SK-N-SH (cell line): ENCODE data around the gene NFE2L3. TPM values are rescaled to one million over a fixed set of nuclear protein-coding genes. Genes with fewer than 3 reads are reported as not detected.

Experiments used
- CTCF ChIA-PET: fragments of 300-600, 350-600 bp; formaldehyde crosslinking; extraction: SDS; loops from one replicate; lab custom pipeline; 2021; lab: Yijun Ruan, JAX
- POLR2A ChIA-PET: fragments of 350-600 bp; sonication (Branson Sonifier 250); formaldehyde crosslinking; extraction: SDS; loops from one replicate; lab custom pipeline; 2020; ENCODE audit warnings: antibody characterized with exemption, inconsistent platforms; lab: Yijun Ruan, JAX
- DNase-seq: peaks from one replicate; pipeline ENCODE4 v3.0.0; 2012
- H2AFZ ChIP-seq: fragments of 200-600 bp; sonication (generic); 2 replicates; pipeline ENCODE4 v1.8.1; 2016; ENCODE audit warnings: antibody characterized with exemption, mild to moderate bottlenecking, low read depth
- H3F3A ChIP-seq: fragments of 200-600 bp; sonication (generic); replicated peaks from 2 replicates; pipeline ENCODE3; 2016; ENCODE audit warnings: antibody characterized with exemption, mild to moderate bottlenecking; ENCODE audit not compliant: insufficient read depth
- H3K27ac ChIP-seq, 2 experiments: fragments of 200-500 bp in 1 of 2; fragments of 200-600 bp in 1 of 2; sonication (Bioruptor generic) in 1 of 2; sonication (generic), shearing (Covaris generic) in 1 of 2; 2 replicates each; pipeline versions ENCODE4 v1.5.1 to v1.6.1; 2014 to 2016; ENCODE audit warnings: low read depth in 2 of 2, inconsistent platforms in 1 of 2, low read length in 1 of 2, mild to moderate bottlenecking in 1 of 2, mixed read lengths in 1 of 2
- H3K27me3 ChIP-seq: fragments of 200-600 bp; sonication (generic), shearing (Covaris generic); 2 replicates; pipeline ENCODE4 v1.6.1; 2016; ENCODE audit warnings: mixed run types; ENCODE audit not compliant: insufficient read depth
- H3K36me3 ChIP-seq, 2 experiments: fragments of 200-500 bp in 1 of 2; fragments of 200-600 bp in 1 of 2; sonication (Bioruptor generic) in 1 of 2; sonication (generic) in 1 of 2; replicated peaks in 1 of 2; 2 replicates each; pipeline versions ENCODE3 to v1.5.1; 2014 to 2016; ENCODE audit warnings: low read length in 1 of 2, mild to moderate bottlenecking in 1 of 2; ENCODE audit not compliant: insufficient read depth in 2 of 2, control insufficient read depth in 1 of 2
- H3K4me1 ChIP-seq, 2 experiments: fragments of 200-500 bp in 1 of 2; fragments of 200-600 bp in 1 of 2; sonication (Bioruptor generic) in 1 of 2; sonication (generic), shearing (Covaris generic) in 1 of 2; 2 replicates each; pipeline versions ENCODE4 v1.5.1 to v1.6.1; 2014 to 2016; ENCODE audit warnings: low read depth in 1 of 2, low read length in 1 of 2, mixed run types in 1 of 2; ENCODE audit not compliant: insufficient read depth in 2 of 2, control insufficient read depth in 1 of 2
- H3K4me2 ChIP-seq: fragments of 200-600 bp; sonication (generic), shearing (Covaris generic); 2 replicates; pipeline ENCODE4 v1.6.1; 2017; ENCODE audit warnings: mixed run types
- H3K4me3 ChIP-seq, 2 experiments: fragments of 200-500 bp in 1 of 2; fragments of 200-600 bp in 1 of 2; sonication (Bioruptor generic) in 1 of 2; sonication (generic), shearing (Covaris generic) in 1 of 2; 2 replicates each; pipeline versions ENCODE4 v1.5.1 to v1.8.1; 2014 to 2016; ENCODE audit warnings: low read depth in 2 of 2, inconsistent platforms in 1 of 2, low read length in 1 of 2, mild to moderate bottlenecking in 1 of 2, mixed read lengths in 1 of 2, moderate library complexity in 1 of 2
- H3K79me2 ChIP-seq: fragments of 200-600 bp; sonication (generic); 2 replicates; pipeline ENCODE4 v1.8.1; 2017; ENCODE audit warnings: mild to moderate bottlenecking; ENCODE audit not compliant: insufficient read depth
- H3K9ac ChIP-seq: fragments of 200-600 bp; sonication (generic); 2 replicates; pipeline ENCODE4 v1.6.1; 2017; ENCODE audit warnings: mixed run types
- H3K9me2 ChIP-seq: fragments of 200-600 bp; sonication (generic); 2 replicates; pipeline ENCODE4 v1.6.1; 2017; ENCODE audit warnings: mixed run types
- H3K9me3 ChIP-seq: fragments of 200-600 bp; sonication (generic); 2 replicates; pipeline ENCODE4 v1.6.1; 2017; ENCODE audit warnings: mixed run types, mild to moderate bottlenecking, moderate library complexity
- H4K20me1 ChIP-seq: fragments of 200-600 bp; sonication (generic); 2 replicates; pipeline ENCODE4 v1.6.1; 2017; ENCODE audit warnings: mild to moderate bottlenecking, mixed run types; ENCODE audit not compliant: insufficient read depth
- CHD2 ChIP-seq: fragments of 150-350 bp; IDR thresholded peaks from 2 replicates; pipeline ENCODE4 v1.6.1; 2018; ENCODE audit warnings: low read length; ENCODE audit not compliant: partially characterized antibody
- ELF1 ChIP-seq: IDR thresholded peaks from 2 replicates; pipeline ENCODE4 v1.4.0; 2012
- EZH2phosphoT487 ChIP-seq: fragments of 200-600 bp; sonication (generic); IDR thresholded peaks from 2 replicates; pipeline ENCODE4 v1.6.1; 2017; ENCODE audit warnings: low read depth, mixed run types, mild to moderate bottlenecking, antibody characterized with exemption, moderate library complexity, borderline replicate concordance
- FOSL2 ChIP-seq: IDR thresholded peaks from 2 replicates; pipeline ENCODE4 v1.4.0; 2012; ENCODE audit warnings: low read depth, mild to moderate bottlenecking, moderate library complexity, borderline replicate concordance
- FOXJ3 ChIP-seq: sonication (generic); formaldehyde crosslinking; IDR thresholded peaks from 2 replicates; pipeline ENCODE4 v1.5.1; 2020; ENCODE audit warnings: mild to moderate bottlenecking, missing genetic modification reagents
- GABPA ChIP-seq: IDR thresholded peaks from 2 replicates; pipeline ENCODE4 v1.4.0; 2012; ENCODE audit warnings: low read depth, mild to moderate bottlenecking
- IRF3 ChIP-seq: fragments of 150-350 bp; IDR thresholded peaks from 2 replicates; pipeline ENCODE4 v1.6.1; 2016; ENCODE audit warnings: mild to moderate bottlenecking, low read depth, low read length
- JUND ChIP-seq: IDR thresholded peaks from 2 replicates; pipeline ENCODE4 v1.4.0; 2012
- MXI1 ChIP-seq: IDR thresholded peaks from 2 replicates; pipeline ENCODE4 v1.6.1; 2012; ENCODE audit warnings: mild to moderate bottlenecking, low read depth, low read length, improper control_type of control experiment
- NFIC ChIP-seq: IDR thresholded peaks from 2 replicates; pipeline ENCODE4 v1.4.0; 2012; ENCODE audit warnings: borderline replicate concordance
- NRF1 ChIP-seq: IDR thresholded peaks from 2 replicates; pipeline ENCODE4 v1.6.1; 2012; ENCODE audit warnings: low read depth, mild to moderate bottlenecking, low read length
- PBX3 ChIP-seq: IDR thresholded peaks from 2 replicates; pipeline ENCODE4; 2012
- REST ChIP-seq: IDR thresholded peaks from 2 replicates; pipeline ENCODE4 v1.6.1; 2012; ENCODE audit warnings: mild to moderate bottlenecking, low read depth, low read length, moderate library complexity
- SMC3 ChIP-seq: IDR thresholded peaks from 2 replicates; pipeline ENCODE4 v1.6.1; 2012; ENCODE audit warnings: low read depth, low read length, improper control_type of control experiment
- TAF1 ChIP-seq: IDR thresholded peaks from 2 replicates; pipeline ENCODE4 v1.6.1; 2012; ENCODE audit warnings: low read depth, mild to moderate bottlenecking, low read length, moderate library complexity, borderline replicate concordance
- WGBS: methylation state at CpG from one replicate; pipeline ENCODE4 v1.1.6; 2017; ENCODE audit warnings: low lambda C conversion rate; 5-methylcytosine and 5-hydroxymethylcytosine counted together
- polyA plus RNA-seq, 3 experiments: library from polyadenylated mRNA; depleted of rRNA; stranded (reverse); fragments of >200 nt; gene quantifications; 2 replicates each; pipeline ENCODE4 v1.2.3, GENCODE V29; 2012
- TF ChIP-seq, protein P1 (sequence below): IDR thresholded peaks from 2 replicates; pipeline ENCODE4 v1.4.0; 2012; ENCODE audit warnings: low read depth
- TF ChIP-seq, protein P2 (sequence below): IDR thresholded peaks from 2 replicates; pipeline ENCODE4 v1.4.0; 2012; ENCODE audit warnings: low read depth, borderline replicate concordance

The NFE2L3 gene
- polyA plus RNA-seq, 1 of the 3 experiments (the other 2 are of a cell fraction), result 36.1 TPM

- no peak for TF ChIP-seq IRF3
- no peak for TF ChIP-seq NFIC
- TF ChIP-seq PBX3, result no peak
- TF ChIP-seq TAF1, result no peak; the same call in 1 of the 2 replicates
- TF ChIP-seq EZH2phosphoT487, result no peak
- TF ChIP-seq, protein P1, sequence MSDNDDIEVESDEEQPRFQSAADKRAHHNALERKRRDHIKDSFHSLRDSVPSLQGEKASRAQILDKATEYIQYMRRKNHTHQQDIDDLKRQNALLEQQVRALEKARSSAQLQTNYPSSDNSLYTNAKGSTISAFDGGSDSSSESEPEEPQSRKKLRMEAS, result peak; percentile 11; the same call in 1 of the 2 replicates
- TF ChIP-seq ELF1, result peak; percentile 37; the same call in 1 of the 2 replicates
- TF ChIP-seq SMC3, result no peak
Measured at GRCh38 chr7:26200038-26200443, 48.0 kb downstream of the NFE2L3 start (continued).

- Histone ChIP-seq H3K36me3 (peaks cover 58 to 61% of the 10 kb centered on the region in 2 experiments), H3K27me3 (no peaks in the 10 kb centered on the region), H3K4me3 (peak within 1 kb of the TSS; percentile 100), H3K79me2 (peaks cover 89% of the 10 kb centered on the region), H3K27ac (peak within 1 kb of the TSS; percentile 99 to 100), H4K20me1 (peaks cover 78% of the 10 kb centered on the region), H3K9me2 (no peaks in the 10 kb centered on the region), H3K9me3 (no peaks in the 10 kb centered on the region), H3F3A (peaks cover 43% of the 10 kb centered on the region), H2AFZ (peak within 1 kb of the TSS; percentile 66; the same call in 1 of the 2 replicates), H3K9ac (peak within 1 kb of the TSS; percentile 99), H3K4me1 (peaks cover 24 to 37% of the 10 kb centered on the region in 2 experiments), H3K4me2 (peak within 1 kb of the TSS; percentile 83)
- ChIA-PET POLR2A (interaction anchor here (0.6 to 5.7 kb wide), 26 partner anchors 8 to 338 kb away, joined by 3 to 51 read pairs (median 4); partner anchors contain the start of gene NFE2L3), CTCF (interaction anchor here (0.8 to 11.3 kb wide), 13 partner anchors 10 to 467 kb away, joined by 3 to 260 read pairs (median 5); partner anchors contain the start of gene NFE2L3)
- DNase-seq, result peak; percentile 88
- under 1% methylated on average over 68 of the region's 71 CpGs for WGBS
- TF ChIP-seq, protein P2, sequence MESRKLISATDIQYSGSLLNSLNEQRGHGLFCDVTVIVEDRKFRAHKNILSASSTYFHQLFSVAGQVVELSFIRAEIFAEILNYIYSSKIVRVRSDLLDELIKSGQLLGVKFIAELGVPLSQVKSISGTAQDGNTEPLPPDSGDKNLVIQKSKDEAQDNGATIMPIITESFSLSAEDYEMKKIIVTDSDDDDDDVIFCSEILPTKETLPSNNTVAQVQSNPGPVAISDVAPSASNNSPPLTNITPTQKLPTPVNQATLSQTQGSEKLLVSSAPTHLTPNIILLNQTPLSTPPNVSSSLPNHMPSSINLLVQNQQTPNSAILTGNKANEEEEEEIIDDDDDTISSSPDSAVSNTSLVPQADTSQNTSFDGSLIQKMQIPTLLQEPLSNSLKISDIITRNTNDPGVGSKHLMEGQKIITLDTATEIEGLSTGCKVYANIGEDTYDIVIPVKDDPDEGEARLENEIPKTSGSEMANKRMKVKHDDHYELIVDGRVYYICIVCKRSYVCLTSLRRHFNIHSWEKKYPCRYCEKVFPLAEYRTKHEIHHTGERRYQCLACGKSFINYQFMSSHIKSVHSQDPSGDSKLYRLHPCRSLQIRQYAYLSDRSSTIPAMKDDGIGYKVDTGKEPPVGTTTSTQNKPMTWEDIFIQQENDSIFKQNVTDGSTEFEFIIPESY, result no peak
- TF ChIP-seq NRF1 (no peak; the same call in 1 of the 2 replicates), FOXJ3 (no peak), SMC3 (no peak), GABPA (peak; percentile 77), REST (peak; percentile 79), JUND (0 out of 2 replicates have a peak, but pooled peaks have one; percentile 4), EZH2phosphoT487 (no peak), IRF3 (0 out of 2 replicates have a peak, but pooled peaks have one; percentile 6), TAF1 (peak; percentile 99), CHD2 (no peak), FOSL2 (no peak), MXI1 (0 out of 2 replicates have a peak, but pooled peaks have one; percentile 75)
- TF ChIP-seq, protein P1, result peak; percentile 44
Measured at GRCh38 chr7:26200444-26201246, 48.6 kb downstream of the NFE2L3 start, which contains the start of gene HNRNPA2B1. Gene HNRNPA2B1, minus strand, starts transcription at chr7:26200746. Its CDS starts 169 bp downstream, at chr7:26200577.
